CD4-positive, alpha-beta memory T cell (primary cell): ENCODE data around the gene MAPK11. TPM values are rescaled to one million over a fixed set of nuclear protein-coding genes. Genes with fewer than 3 reads are reported as not detected.

ENCODE experiments used
- CTCF ChIA-PET: fragments of 350-600 bp; sonication (Branson Sonifier 250); formaldehyde crosslinking; loops from one replicate; lab custom pipeline; 2021; ENCODE audit warnings: inconsistent platforms; ENCODE audit not compliant: partially characterized antibody; lab: Charles Lee
- POLR2A ChIA-PET: fragments of 350-600 bp; sonication (Branson Sonifier 250); formaldehyde crosslinking; loops from one replicate; lab custom pipeline; 2021; ENCODE audit not compliant: partially characterized antibody; lab: Charles Lee
- DNase-seq, 5 donors: peaks; one replicate each; pipeline versions ENCODE4 v3.0.0 to v3.0.0-alpha.2; 2020 to 2022; ENCODE audit warnings: mixed read lengths in 1 of 5
- H3K27ac ChIP-seq: one replicate; pipeline ENCODE4 v1.7.0; 2013; ENCODE audit warnings: low read depth, low read length
- H3K27me3 ChIP-seq: 2 replicates; pipeline ENCODE4 v1.7.0; 2013; ENCODE audit warnings: mild to moderate bottlenecking, low read length, moderate library complexity; ENCODE audit not compliant: insufficient read depth
- H3K36me3 ChIP-seq: 2 replicates; pipeline ENCODE4 v1.7.0; 2013; ENCODE audit warnings: mild to moderate bottlenecking, low read length, moderate library complexity; ENCODE audit not compliant: insufficient read depth
- H3K4me1 ChIP-seq: 2 replicates; pipeline ENCODE4 v1.7.0; 2013; ENCODE audit warnings: mild to moderate bottlenecking, low read length, moderate library complexity; ENCODE audit not compliant: insufficient read depth
- H3K4me3 ChIP-seq, 2 donors: one replicate each; pipeline ENCODE4 v1.7.0; 2013; ENCODE audit warnings: low read length in 2 of 2, mild to moderate bottlenecking in 1 of 2
- H3K9me3 ChIP-seq, 2 donors: one replicate each; pipeline ENCODE4 v1.7.0; 2013; ENCODE audit warnings: low read length in 2 of 2, control low read depth in 1 of 2; ENCODE audit not compliant: control insufficient read depth in 1 of 2
- H3K27ac Mint-ChIP-seq, 7 donors: one replicate each; pipeline ENCODE4 v1.8.0; 2020 to 2021; ENCODE audit warnings: mixed read lengths in 7 of 7, mild to moderate bottlenecking in 6 of 7, inconsistent platforms in 3 of 7, moderate library complexity in 3 of 7
- H3K27me3 Mint-ChIP-seq, 2 donors: one replicate each; pipeline ENCODE4 v1.8.0; 2020 to 2021; ENCODE audit warnings: mixed read lengths in 2 of 2
- H3K36me3 Mint-ChIP-seq, 2 donors: one replicate each; pipeline ENCODE4 v1.8.0; 2020 to 2021; ENCODE audit warnings: mixed read lengths in 2 of 2, inconsistent platforms in 1 of 2, mild to moderate bottlenecking in 1 of 2
- H3K4me1 Mint-ChIP-seq, 4 donors: one replicate each; pipeline ENCODE4 v1.8.0; 2020 to 2021; ENCODE audit warnings: mixed read lengths in 4 of 4, mild to moderate bottlenecking in 1 of 4
- H3K4me3 Mint-ChIP-seq, 8 donors: one replicate each; pipeline ENCODE4 v1.8.0; 2020 to 2021; ENCODE audit warnings: mixed read lengths in 8 of 8, mild to moderate bottlenecking in 7 of 8, moderate library complexity in 6 of 8, inconsistent platforms in 3 of 8
- H3K9me3 Mint-ChIP-seq, 8 donors: one replicate each; pipeline ENCODE4 v1.8.0; 2020 to 2021; ENCODE audit warnings: mixed read lengths in 8 of 8, mild to moderate bottlenecking in 5 of 8, inconsistent platforms in 3 of 8, moderate library complexity in 1 of 8
- intact Hi-C: fragments of 100-400 bp; cut with micrococcal nuclease; formaldehyde crosslinking; loops from one replicate; pipeline ENCODE4 v1.15.1; 2023
- polyA plus RNA-seq, 2 donors: library from polyadenylated mRNA; unstranded; fragments of 300-500 nt; fragmentation: Illumina TruSeq; gene quantifications; one replicate each; pipeline ENCODE4 v1.2.3, GENCODE V29; 2021
- total RNA-seq, 2 experiments: library from RNA; stranded (reverse); gene quantifications; one replicate each; pipeline ENCODE4 v1.2.3, GENCODE V29; 2021

The MAPK11 gene
- total and polyA plus RNA-seq, 4 experiments from 2014 or later, result 0.10 to 1.7 (median 1.1) TPM

DNA sequence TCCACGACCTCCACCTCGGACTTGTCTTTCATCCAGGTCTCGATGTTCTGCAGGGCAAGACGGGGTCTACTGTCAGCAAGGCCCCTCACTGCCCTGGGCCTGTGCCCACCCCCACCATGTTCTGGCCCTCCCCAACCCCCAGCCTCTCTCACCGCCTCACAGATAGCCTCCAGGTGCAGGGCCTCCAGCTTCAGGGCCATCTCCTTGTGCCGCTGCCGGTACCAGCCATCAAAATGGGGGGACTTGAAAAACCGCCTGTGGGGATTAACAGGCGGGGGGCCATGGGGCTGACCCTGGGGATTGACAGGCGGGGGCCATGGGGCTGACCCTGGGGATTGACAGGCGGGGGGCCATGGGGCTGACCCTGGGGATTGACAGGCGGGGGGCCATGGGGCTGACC is 42.2 kb upstream of the MAPK11 start:
- Histone ChIP-seq H3K9me3 (no peaks in the 10 kb centered on the region), H3K36me3 (no peaks in the 10 kb centered on the region), H3K4me3 (no peak overlapping the region), H3K4me1 (peaks cover 19% of the 10 kb centered on the region), H3K27ac (no peak overlapping the region), H3K27me3 (no peaks in the 10 kb centered on the region)
- H3K4me3 Mint-ChIP-seq, result no peak overlapping the region
- H3K4me1 Mint-ChIP-seq, result peaks cover 6 to 22% (median 12%) of the 10 kb centered on the region in 4 donors
- peak in 1 of 5 donors; percentile 35 for DNase-seq
- intact Hi-C loops, result no loop called here
- no peak overlapping the region for H3K27ac Mint-ChIP-seq
- H3K9me3 Mint-ChIP-seq, result no peaks in the 10 kb centered on the region
- ChIA-PET POLR2A (interaction anchor here (1.0 kb wide), 1 partner anchor 157 kb away, joined by 3 read pairs; no protein-coding TSS in a partner anchor), CTCF (no interaction called here)
- H3K27me3 Mint-ChIP-seq, result peaks cover 0 to 2% of the 10 kb centered on the region in 2 donors
- no peaks in the 10 kb centered on the region for H3K36me3 Mint-ChIP-seq

DNA sequence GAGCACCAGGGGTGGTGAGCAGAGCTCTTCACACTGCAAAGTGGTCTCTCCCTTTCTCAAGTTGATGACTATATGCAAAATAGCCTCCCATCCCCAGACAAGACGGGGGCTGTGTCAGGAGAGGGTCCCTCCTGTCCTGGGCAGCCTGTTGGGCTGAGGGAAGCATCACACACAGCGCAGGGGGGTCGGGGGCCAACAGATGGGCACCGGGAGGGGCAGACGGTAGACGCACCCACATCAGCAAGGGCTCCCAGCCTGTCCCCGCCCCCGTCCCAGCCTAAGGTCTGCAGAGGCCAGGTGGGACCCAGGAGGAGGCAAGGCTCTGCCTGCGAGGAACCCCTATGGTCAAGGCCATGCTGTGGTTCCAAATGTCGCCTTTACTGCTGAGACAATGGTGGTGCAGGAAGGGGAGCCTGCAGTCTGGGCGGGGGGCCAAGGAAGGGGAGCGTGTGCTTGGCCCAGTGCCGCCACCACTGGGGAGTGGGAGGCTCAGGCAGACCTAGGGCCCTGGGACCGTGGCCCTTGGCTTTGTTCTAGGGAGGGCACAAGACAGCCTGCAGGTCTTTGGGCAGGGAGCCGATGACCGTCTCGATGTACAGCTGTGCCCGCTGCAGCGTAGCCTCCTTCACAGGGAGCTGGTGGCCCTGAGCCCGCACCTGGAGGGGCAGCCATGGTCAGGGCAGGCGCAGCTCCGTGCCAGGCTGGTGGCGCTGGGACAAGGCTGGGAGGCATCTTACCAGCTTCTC is 41.6 kb upstream of the MAPK11 start:
- H3K27ac Mint-ChIP-seq, result no peak overlapping the region

DNA sequence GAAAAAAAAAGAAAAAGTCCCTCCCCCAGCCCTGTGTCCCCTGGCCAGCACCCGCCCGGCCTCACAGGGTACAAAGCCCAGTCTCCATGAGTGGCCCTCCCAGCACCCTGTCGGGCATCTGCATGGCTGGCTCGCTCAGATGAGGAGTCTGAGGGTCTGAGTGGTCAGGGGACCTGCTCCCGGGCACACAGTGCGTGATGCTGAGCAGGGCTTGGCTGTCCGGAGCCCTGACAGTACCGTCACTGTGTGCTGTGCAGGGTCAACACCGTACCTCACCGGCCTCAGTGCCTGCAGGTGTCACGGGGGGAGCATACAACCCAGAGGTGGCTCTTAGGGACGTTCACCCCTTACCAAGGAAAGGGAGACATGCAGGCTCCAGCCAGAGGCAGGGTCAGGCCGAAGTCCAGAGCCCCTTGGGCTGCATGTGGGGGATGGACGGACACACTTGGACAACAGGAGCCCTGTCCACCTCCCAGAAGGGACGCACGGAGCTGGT is 40.8 kb upstream of the MAPK11 start:
- peaks cover 8 to 27% (median 14%) of the 10 kb centered on the region in 4 donors for H3K4me1 Mint-ChIP-seq

More for the DNA sequence above, 41.6 kb upstream of the MAPK11 start:
- no peak overlapping the region for H3K27ac ChIP-seq
- DNase-seq, result peak in 1 of 5 donors; percentile 25
- H3K36me3 ChIP-seq, result no peaks in the 10 kb centered on the region
- Mint-ChIP-seq H3K4me1 (peaks cover 6 to 22% (median 12%) of the 10 kb centered on the region in 4 donors), H3K4me3 (no peak overlapping the region), H3K36me3 (no peaks in the 10 kb centered on the region), H3K9me3 (no peaks in the 10 kb centered on the region), H3K27me3 (peaks cover 0 to 2% of the 10 kb centered on the region in 2 donors)
- intact Hi-C loops, result no loop called here
- H3K9me3 ChIP-seq, result no peaks in the 10 kb centered on the region
- ChIA-PET POLR2A (interaction anchor here (1.0 kb wide), 1 partner anchor 158 kb away, joined by 3 read pairs; no protein-coding TSS in a partner anchor), CTCF (no interaction called here)
- H3K27me3 ChIP-seq, result no peaks in the 10 kb centered on the region
- H3K4me3 ChIP-seq, result no peak overlapping the region
- H3K4me1 ChIP-seq, result peaks cover 22% of the 10 kb centered on the region

DNA sequence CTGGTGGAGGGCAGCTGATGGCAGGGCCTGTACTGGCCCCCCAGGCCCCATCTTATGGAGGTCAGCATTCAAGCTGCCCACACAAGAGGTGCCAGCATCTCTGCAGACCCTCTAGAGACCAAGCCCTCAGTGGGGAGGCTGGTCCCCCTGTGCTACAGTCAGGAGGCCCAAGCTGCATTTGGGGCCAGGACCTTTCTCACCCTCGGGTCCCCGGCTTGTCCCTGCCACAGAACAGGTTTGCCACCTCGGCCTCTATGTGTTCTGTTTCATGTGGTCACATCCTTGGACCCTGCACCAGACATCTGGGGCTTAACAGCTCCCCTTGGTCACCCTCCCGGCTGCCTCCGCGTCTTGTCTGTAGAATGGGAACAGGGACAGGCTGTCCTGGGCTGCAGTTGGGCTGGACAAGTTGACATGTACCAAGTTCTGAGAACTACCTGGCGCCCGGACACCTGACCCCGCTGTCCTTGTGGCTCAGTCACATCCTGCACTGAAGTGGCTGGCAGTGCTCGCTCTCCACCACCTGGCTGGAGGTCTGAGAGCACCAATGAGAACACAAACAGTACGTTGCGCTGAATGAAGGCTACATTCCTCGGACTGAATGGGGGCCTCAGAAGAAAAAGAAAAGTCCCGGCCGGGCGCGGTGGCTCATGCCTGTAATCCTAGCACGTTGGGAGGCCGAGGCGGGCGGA is 40.0 kb upstream of the MAPK11 start:
- peaks cover 22% of the 10 kb centered on the region for H3K4me1 ChIP-seq
- H3K36me3 ChIP-seq, result no peaks in the 10 kb centered on the region
- H3K4me1 Mint-ChIP-seq, result peaks cover 5 to 24% (median 12%) of the 10 kb centered on the region in 4 donors
- peak in 1 of 5 donors; percentile 6 for DNase-seq
- no peaks in the 10 kb centered on the region for H3K9me3 ChIP-seq
- H3K27me3 Mint-ChIP-seq, result peaks cover 6 to 8% of the 10 kb centered on the region in 2 donors
- no peak overlapping the region for H3K27ac Mint-ChIP-seq
- no peaks in the 10 kb centered on the region for H3K36me3 Mint-ChIP-seq
- ChIA-PET CTCF (no interaction called here), POLR2A (no interaction called here)
- H3K9me3 Mint-ChIP-seq, result no peaks in the 10 kb centered on the region
- peak overlapping the region in 1 of 8 donors; percentile 36 for H3K4me3 Mint-ChIP-seq
- no peak overlapping the region for H3K27ac ChIP-seq
- H3K4me3 ChIP-seq, result no peak overlapping the region
- intact Hi-C loops, result no loop called here
- no peaks in the 10 kb centered on the region for H3K27me3 ChIP-seq

More for the DNA sequence above, 40.8 kb upstream of the MAPK11 start:
- H3K4me1 ChIP-seq, result peaks cover 24% of the 10 kb centered on the region
- DNase-seq, result peak in 1 of 5 donors; percentile 5
- POLR2A ChIA-PET, result no interaction called here
- no peaks in the 10 kb centered on the region for H3K36me3 ChIP-seq
- H3K9me3 Mint-ChIP-seq, result no peaks in the 10 kb centered on the region
- CTCF ChIA-PET, result no interaction called here
- H3K4me3 Mint-ChIP-seq, result no peak overlapping the region
- no peak overlapping the region for H3K27ac ChIP-seq
- peaks cover 4 to 6% of the 10 kb centered on the region in 2 donors for H3K27me3 Mint-ChIP-seq
- H3K27me3 ChIP-seq, result no peaks in the 10 kb centered on the region
- intact Hi-C loops, result no loop called here
- H3K4me3 ChIP-seq, result no peak overlapping the region
- no peaks in the 10 kb centered on the region for H3K9me3 ChIP-seq
- H3K36me3 Mint-ChIP-seq, result no peaks in the 10 kb centered on the region
- peak overlapping the region in 1 of 7 donors; percentile 6 for H3K27ac Mint-ChIP-seq

DNA sequence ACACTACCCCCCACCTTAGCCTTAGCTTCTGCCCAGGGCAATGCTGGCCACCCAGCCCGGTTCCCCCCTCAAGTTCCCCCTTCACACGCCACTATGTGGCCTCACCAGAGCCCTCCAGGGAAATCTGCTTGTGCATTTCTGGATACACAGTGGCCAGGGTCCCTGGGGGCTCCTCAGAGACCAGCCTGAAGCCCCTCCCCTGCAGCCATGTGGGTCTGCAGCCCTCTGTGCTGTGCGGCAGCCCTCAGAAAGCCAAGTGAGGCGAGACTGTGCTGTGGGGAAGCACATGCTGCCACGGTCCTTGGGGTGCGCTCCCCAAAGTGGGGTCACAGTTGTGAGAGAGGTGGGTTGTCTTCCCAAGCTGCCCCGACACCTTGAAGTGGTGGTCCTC is 39.4 kb upstream of the MAPK11 start:
- intact Hi-C loops, result no loop called here
- peaks cover 16% of the 10 kb centered on the region for H3K4me1 ChIP-seq
- H3K4me3 ChIP-seq, result no peak overlapping the region
- no peak overlapping the region for H3K27ac ChIP-seq
- H3K27me3 Mint-ChIP-seq, result peaks cover 6 to 8% of the 10 kb centered on the region in 2 donors
- H3K4me3 Mint-ChIP-seq, result no peak overlapping the region
- peak in 1 of 5 donors; percentile 18 for DNase-seq
- ChIA-PET POLR2A (no interaction called here), CTCF (no interaction called here)
- H3K27me3 ChIP-seq, result no peaks in the 10 kb centered on the region
- H3K36me3 ChIP-seq, result no peaks in the 10 kb centered on the region
- no peaks in the 10 kb centered on the region for H3K9me3 Mint-ChIP-seq
- no peaks in the 10 kb centered on the region for H3K9me3 ChIP-seq
- H3K36me3 Mint-ChIP-seq, result no peaks in the 10 kb centered on the region
- H3K27ac Mint-ChIP-seq, result no peak overlapping the region
- peaks cover 5 to 21% (median 11%) of the 10 kb centered on the region in 4 donors for H3K4me1 Mint-ChIP-seq

DNA sequence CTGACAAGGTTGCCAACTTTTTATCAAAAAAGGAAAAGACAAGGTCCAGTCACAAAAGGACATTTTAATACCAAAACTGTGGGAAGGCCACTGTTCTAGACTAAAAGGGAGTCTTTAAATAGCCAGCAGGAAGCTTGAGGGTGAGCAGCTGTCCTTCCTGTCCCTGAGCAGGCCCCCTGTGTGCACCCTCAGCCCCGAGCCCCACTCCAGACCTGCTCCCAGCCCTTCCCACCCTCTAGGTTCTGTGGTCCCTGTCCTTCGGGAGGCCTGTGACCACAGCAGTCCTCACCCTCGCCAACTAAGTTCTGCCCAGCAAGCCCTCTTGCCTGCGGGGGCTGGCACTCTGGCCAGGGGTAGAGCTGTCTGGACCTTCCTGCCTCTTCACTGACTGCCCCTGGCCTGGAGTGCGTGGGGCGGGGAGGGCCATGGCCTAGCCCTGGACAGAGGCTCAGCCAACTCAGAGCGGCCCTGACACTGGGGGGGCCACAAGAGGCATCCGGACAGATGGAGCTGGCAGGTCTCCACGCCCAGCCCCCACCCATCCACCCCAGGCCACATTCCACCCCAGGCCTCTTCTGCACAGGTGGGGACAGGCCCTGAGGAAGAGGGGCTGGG is 38.9 kb upstream of the MAPK11 start:
- DNase-seq, result peak in 1 of 5 donors; percentile 22
- ChIA-PET POLR2A (no interaction called here), CTCF (no interaction called here)
- Histone ChIP-seq H3K4me1 (peaks cover 11% of the 10 kb centered on the region), H3K27ac (no peak overlapping the region), H3K9me3 (no peaks in the 10 kb centered on the region), H3K27me3 (no peaks in the 10 kb centered on the region), H3K36me3 (no peaks in the 10 kb centered on the region), H3K4me3 (no peak overlapping the region)
- no peaks in the 10 kb centered on the region for H3K36me3 Mint-ChIP-seq
- H3K9me3 Mint-ChIP-seq, result no peaks in the 10 kb centered on the region
- peaks cover 2 to 19% (median 6%) of the 10 kb centered on the region in 4 donors for H3K4me1 Mint-ChIP-seq
- peak overlapping the region in 1 of 7 donors; percentile 71 for H3K27ac Mint-ChIP-seq
- intact Hi-C loops, result no loop called here
- peak overlapping the region in 4 of 8 donors; percentile 52 to 71 (median 64) for H3K4me3 Mint-ChIP-seq
- peaks cover 8% of the 10 kb centered on the region in 2 donors for H3K27me3 Mint-ChIP-seq

DNA sequence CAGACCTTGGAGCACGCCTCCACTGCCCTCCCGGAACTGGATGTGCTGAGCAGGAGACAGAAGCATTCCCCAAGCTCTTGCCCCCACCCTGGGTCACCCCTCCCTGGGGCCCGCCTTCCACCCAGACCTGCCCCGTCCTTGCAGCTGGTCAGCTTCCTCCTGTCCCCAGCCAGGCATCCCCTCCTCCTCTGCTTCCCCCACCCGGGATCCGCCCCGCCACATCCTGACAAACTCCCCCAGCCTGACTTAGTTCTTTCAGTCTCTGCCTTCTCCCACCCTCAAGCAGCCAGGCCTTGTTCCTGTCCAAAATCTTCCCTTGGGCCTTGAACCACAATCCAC is 38.4 kb upstream of the MAPK11 start:
- H3K27ac ChIP-seq, result no peak overlapping the region
- peak in 1 of 5 donors; percentile 40 for DNase-seq
- no peaks in the 10 kb centered on the region for H3K36me3 ChIP-seq
- Mint-ChIP-seq H3K9me3 (no peaks in the 10 kb centered on the region), H3K4me3 (peak overlapping the region in 5 of 8 donors; percentile 17 to 71 (median 61)), H3K27ac (peak overlapping the region in 1 of 7 donors; percentile 71), H3K27me3 (peaks cover 8% of the 10 kb centered on the region in 2 donors), H3K4me1 (peaks cover 2 to 15% (median 4%) of the 10 kb centered on the region in 4 donors), H3K36me3 (no peaks in the 10 kb centered on the region)
- peaks cover 6% of the 10 kb centered on the region for H3K4me1 ChIP-seq
- CTCF ChIA-PET, result no interaction called here
- POLR2A ChIA-PET, result no interaction called here
- H3K4me3 ChIP-seq, result no peak overlapping the region
- no peaks in the 10 kb centered on the region for H3K9me3 ChIP-seq
- H3K27me3 ChIP-seq, result no peaks in the 10 kb centered on the region
- intact Hi-C loops, result no loop called here
